Measurements from ENCODE around the gene CLASRP.

Gene CLASRP

GRCh38 chr19:45117671-45118070 lies 78.8 kb downstream of the CLASRP start:
- no peak for TF ChIP-seq FOXP2 (optimal IDR thresholded peaks at IDR 0.05; ENCODE audit: borderline replicate concordance, extremely low read depth, extremely low read length, insufficient read depth)
- no peak for TF ChIP-seq REST (IDR thresholded peaks at IDR 0.05; ENCODE audit: insufficient read depth in 1 of 2, low read depth in 2 of 2, low read length in 2 of 2)
- no peak for TF ChIP-seq SIN3A (IDR thresholded peaks at IDR 0.05; ENCODE audit: borderline replicate concordance, insufficient read depth, low read length)
- TF ChIP-seq TAF1 (IDR thresholded peaks at IDR 0.05; ENCODE audit: borderline replicate concordance, insufficient read depth, low read length) = no peak
- no peak for TF ChIP-seq POLR2AphosphoS5 (IDR thresholded peaks at IDR 0.05; ENCODE audit: low read depth, low read length)

GRCh38 chr19:45118106-45118505 lies 79.3 kb downstream of the CLASRP start:
- TF ChIP-seq SIN3A (IDR thresholded peaks at IDR 0.05; ENCODE audit: borderline replicate concordance, insufficient read depth, low read length) = no peak

- no peak for TF ChIP-seq REST (IDR thresholded peaks at IDR 0.05; ENCODE audit: insufficient read depth in 1 of 2, low read depth in 2 of 2, low read length in 2 of 2)
- no peak for TF ChIP-seq FOXP2 (optimal IDR thresholded peaks at IDR 0.05; ENCODE audit: borderline replicate concordance, extremely low read depth, extremely low read length, insufficient read depth)
- TF ChIP-seq TAF1 (IDR thresholded peaks at IDR 0.05; ENCODE audit: borderline replicate concordance, insufficient read depth, low read length) = no peak
- TF ChIP-seq POLR2AphosphoS5 (IDR thresholded peaks at IDR 0.05; ENCODE audit: low read depth, low read length) = no peak
- TF ChIP-seq SIN3A (IDR thresholded peaks at IDR 0.05; ENCODE audit: borderline replicate concordance, insufficient read depth, low read length) = no peak
Measured at GRCh38 chr19:45119582-45119981, 80.7 kb downstream of the CLASRP start.
